Stimulated activated CD4-positive, alpha-beta T cell treated with anti-CD3 and anti-CD28 coated beads, Interleukin-15, amount 100 ng/mL, for 24 hours (primary cell): ENCODE measurements around the gene GPAT3.
"Not testable (repeated sequence)": the region's sequence is repeated elsewhere in the genome, so short reads cannot be mapped to it uniquely, and the experiment has no call there.

ENCODE experiments used
- DNase-seq: peaks from one replicate; pipeline ENCODE4 v3.0.0-alpha.2; 2020

The GPAT3 gene

GRCh38 chr4:83552924-83553323 is 17.0 kb downstream of the GPAT3 start:
- no peak for DNase-seq

- DNase-seq, result no peak
Observed at GRCh38 chr4:83556006-83556707, 20.2 kb downstream of the GPAT3 start.

- no peak for DNase-seq
Observed at GRCh38 chr4:83556816-83557215, 20.9 kb downstream of the GPAT3 start.

GRCh38 chr4:83558059-83558653 is 22.2 kb downstream of the GPAT3 start:
- DNase-seq, result no peak

GRCh38 chr4:83558680-83559079 is 22.8 kb downstream of the GPAT3 start:
- no peak for DNase-seq

- no peak for DNase-seq
Observed at GRCh38 chr4:83560523-83560922, 24.6 kb downstream of the GPAT3 start.

GRCh38 chr4:83561381-83561780 is 25.5 kb downstream of the GPAT3 start:
- DNase-seq, result peak; percentile 13

GRCh38 chr4:83563998-83564397 is 28.1 kb downstream of the GPAT3 start:
- DNase-seq, result no peak

- DNase-seq, result no peak
Observed at GRCh38 chr4:83568062-83568461, 32.2 kb downstream of the GPAT3 start.

GRCh38 chr4:83569429-83569828 is 33.5 kb downstream of the GPAT3 start:
- DNase-seq, result no peak

GRCh38 chr4:83569987-83570386 is 34.1 kb downstream of the GPAT3 start:
- no peak for DNase-seq

- DNase-seq, result no peak
Observed at GRCh38 chr4:83572848-83573247, 36.9 kb downstream of the GPAT3 start.

- DNase-seq, result no peak
Observed at GRCh38 chr4:83574247-83574646, 38.3 kb downstream of the GPAT3 start.

GRCh38 chr4:83576237-83576636 is 40.3 kb downstream of the GPAT3 start:
- not testable (repeated sequence) for DNase-seq

- no peak for DNase-seq
Observed at GRCh38 chr4:83581411-83582288, 45.7 kb downstream of the GPAT3 start.

GRCh38 chr4:83582289-83582785 is 46.4 kb downstream of the GPAT3 start:
- no peak for DNase-seq

- no peak for DNase-seq
Observed at GRCh38 chr4:83585982-83586508, 50.1 kb downstream of the GPAT3 start.

GRCh38 chr4:83589279-83589678 is 53.4 kb downstream of the GPAT3 start:
- DNase-seq, result no peak

- no peak for DNase-seq
Observed at GRCh38 chr4:83591056-83591455, 55.1 kb downstream of the GPAT3 start.

GRCh38 chr4:83591730-83592129 is 55.8 kb downstream of the GPAT3 start:
- DNase-seq, result no peak

- no peak for DNase-seq
Observed at GRCh38 chr4:83599183-83599582, 63.3 kb downstream of the GPAT3 start.

- no peak for DNase-seq
Observed at GRCh38 chr4:83603129-83603528, 67.2 kb downstream of the GPAT3 start.

- no peak for DNase-seq
Observed at GRCh38 chr4:83604321-83604720, 68.4 kb downstream of the GPAT3 start.
